Measurements from ENCODE around the gene CCP110.

The CCP110 gene

DNA sequence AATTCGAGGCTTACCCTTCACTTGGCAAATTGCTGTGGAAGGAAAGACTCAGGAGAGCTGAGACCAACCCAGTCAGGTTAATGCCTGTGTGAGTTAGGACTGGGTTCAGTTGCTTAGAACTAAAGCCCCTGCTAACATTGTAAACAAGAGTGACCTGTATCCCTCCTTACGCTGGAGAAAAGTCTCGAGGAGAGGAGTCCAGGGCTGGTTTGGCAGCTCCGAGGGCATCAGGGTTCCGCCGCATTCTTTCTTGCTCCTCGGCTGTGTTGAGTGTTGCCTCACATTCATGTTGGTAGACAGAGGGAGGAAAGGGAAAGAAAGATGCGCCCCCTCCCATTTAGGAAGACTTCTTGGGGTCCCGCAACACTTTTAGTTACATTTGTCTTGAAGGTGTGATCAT lies 50.3 kb downstream of the CCP110 start:
- Histone ChIP-seq H3F3A (ENCODE audit: insufficient read depth, low read length) (no peaks in the 10 kb centered on the region), H3K4me1 (ENCODE audit: insufficient read depth, low read length, severe bottlenecking) (no peaks in the 10 kb centered on the region), H3K4me2 (ENCODE audit: low read length) (no peak overlapping the region), H3K9me3 (ENCODE audit: low read length) (no peaks in the 10 kb centered on the region), H2AFZ (ENCODE audit: low read length) (no peak overlapping the region), H3K9ac (ENCODE audit: low read length) (no peak overlapping the region), H3K36me3 (ENCODE audit: insufficient read depth, low read length) (peaks cover 45% of the 10 kb centered on the region), H3K79me2 (ENCODE audit: insufficient read depth, low read length) (no peaks in the 10 kb centered on the region), H3K27ac (ENCODE audit: low read depth, low read length, poor library complexity, severe bottlenecking) (no peak overlapping the region), H4K20me1 (ENCODE audit: insufficient read depth, low read length) (no peaks in the 10 kb centered on the region), H3K27me3 (ENCODE audit: insufficient read depth, low read length) (no peaks in the 10 kb centered on the region), H3K9me2 (ENCODE audit: low read depth, low read length) (no peaks in the 10 kb centered on the region), H3K4me3 (ENCODE audit: low read depth, low read length, poor library complexity, severe bottlenecking) (no peak overlapping the region)
- TF ChIP-seq EZH2 (IDR thresholded peaks at IDR 0.05; ENCODE audit: borderline replicate concordance, low read length) (no peak), CTCF (IDR thresholded peaks at IDR 0.05; ENCODE audit: low read length) (no peak)

GRCh38 chr16:19574615-19575014 lies 50.9 kb downstream of the CCP110 start:
- H2AFZ ChIP-seq (ENCODE audit: low read length) = no peak overlapping the region
- no peak overlapping the region for H3K27ac ChIP-seq (ENCODE audit: low read depth, low read length, poor library complexity, severe bottlenecking)
- no peaks in the 10 kb centered on the region for H3K4me1 ChIP-seq (ENCODE audit: insufficient read depth, low read length, severe bottlenecking)
- no peaks in the 10 kb centered on the region for H3F3A ChIP-seq (ENCODE audit: insufficient read depth, low read length)
- H3K4me3 ChIP-seq (ENCODE audit: low read depth, low read length, poor library complexity, severe bottlenecking) = no peak overlapping the region
- no peaks in the 10 kb centered on the region for H4K20me1 ChIP-seq (ENCODE audit: insufficient read depth, low read length)
- no peaks in the 10 kb centered on the region for H3K27me3 ChIP-seq (ENCODE audit: insufficient read depth, low read length)
- H3K4me2 ChIP-seq (ENCODE audit: low read length) = no peak overlapping the region
- H3K9me2 ChIP-seq (ENCODE audit: low read depth, low read length) = no peaks in the 10 kb centered on the region
- peaks cover 46% of the 10 kb centered on the region for H3K36me3 ChIP-seq (ENCODE audit: insufficient read depth, low read length)
- H3K9ac ChIP-seq (ENCODE audit: low read length) = no peak overlapping the region
- TF ChIP-seq EZH2 (IDR thresholded peaks at IDR 0.05; ENCODE audit: borderline replicate concordance, low read length) (no peak), CTCF (IDR thresholded peaks at IDR 0.05; ENCODE audit: low read length) (no peak)
- no peaks in the 10 kb centered on the region for H3K79me2 ChIP-seq (ENCODE audit: insufficient read depth, low read length)
- no peaks in the 10 kb centered on the region for H3K9me3 ChIP-seq (ENCODE audit: low read length)

DNA sequence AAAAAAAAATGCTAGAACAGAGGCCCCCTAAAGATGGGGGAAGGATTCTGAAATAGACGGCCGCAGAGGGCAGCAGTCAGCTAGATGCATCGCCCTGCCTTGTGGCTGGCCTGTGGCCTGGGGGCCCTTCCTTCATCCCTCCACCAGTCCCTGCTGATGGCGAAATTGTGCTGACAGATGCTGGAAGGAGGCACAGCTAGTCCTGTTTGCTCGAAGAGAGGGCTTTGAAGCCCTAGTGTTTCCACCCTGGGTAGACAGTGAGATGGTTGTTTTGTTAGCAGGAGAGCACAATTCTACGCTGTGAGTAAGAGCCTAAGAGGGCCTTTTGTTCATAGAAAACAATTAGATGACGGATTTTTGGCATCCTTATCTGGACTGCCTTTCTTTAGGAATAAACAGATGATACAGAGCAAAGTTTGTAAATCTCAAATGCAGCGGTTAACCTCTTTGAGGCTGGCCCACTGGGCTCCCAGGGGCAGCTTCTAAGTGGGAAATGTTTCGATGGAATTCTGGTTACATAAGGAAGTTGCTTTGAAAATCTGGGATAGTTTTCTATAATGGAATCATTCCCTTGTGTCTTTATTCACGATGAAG lies 54.7 kb downstream of the CCP110 start:
- Histone ChIP-seq H3K27ac (ENCODE audit: low read depth, low read length, poor library complexity, severe bottlenecking) (no peak overlapping the region), H3K79me2 (ENCODE audit: insufficient read depth, low read length) (no peaks in the 10 kb centered on the region), H2AFZ (ENCODE audit: low read length) (no peak overlapping the region), H3K4me3 (ENCODE audit: low read depth, low read length, poor library complexity, severe bottlenecking) (no peak overlapping the region), H3K4me2 (ENCODE audit: low read length) (no peak overlapping the region), H3F3A (ENCODE audit: insufficient read depth, low read length) (no peaks in the 10 kb centered on the region), H3K9me3 (ENCODE audit: low read length) (no peaks in the 10 kb centered on the region), H3K27me3 (ENCODE audit: insufficient read depth, low read length) (no peaks in the 10 kb centered on the region), H3K36me3 (ENCODE audit: insufficient read depth, low read length) (peaks cover 77% of the 10 kb centered on the region), H3K9me2 (ENCODE audit: low read depth, low read length) (no peaks in the 10 kb centered on the region), H3K4me1 (ENCODE audit: insufficient read depth, low read length, severe bottlenecking) (no peaks in the 10 kb centered on the region), H3K9ac (ENCODE audit: low read length) (no peak overlapping the region), H4K20me1 (ENCODE audit: insufficient read depth, low read length) (no peaks in the 10 kb centered on the region)
- no peak for TF ChIP-seq CTCF (IDR thresholded peaks at IDR 0.05; ENCODE audit: low read length)
- no peak for TF ChIP-seq EZH2 (IDR thresholded peaks at IDR 0.05; ENCODE audit: borderline replicate concordance, low read length)
